ENCODE results near the gene DMD.

DMD gene

GRCh38 chrX:31704938-31705337 is 1506.4 kb downstream of the DMD start:
- DNase-seq, result no peak
- TF ChIP-seq CTCF (IDR thresholded peaks at IDR 0.05; ENCODE audit: low read length) (no peak), EZH2phosphoT487 (IDR thresholded peaks at IDR 0.05; ENCODE audit: low read length) (no peak), EZH2 (optimal IDR thresholded peaks at IDR 0.05; ENCODE audit: low read depth, low read length) (no peak)

GRCh38 chrX:31702222-31702621 is 1509.1 kb downstream of the DMD start:
- Histone ChIP-seq H4K20me1 (ENCODE audit: insufficient read depth, low read length) (no peaks in the 10 kb centered on the region), H3K36me3 (replicated peaks; ENCODE audit: insufficient read depth, low read length) (no peaks in the 10 kb centered on the region), H3K4me3 (ENCODE audit: low read length) (no peak overlapping the region), H3K9me3 (replicated peaks; ENCODE audit: insufficient read depth, low read length) (no peaks in the 10 kb centered on the region), H3F3A (ENCODE audit: insufficient read depth, low read length) (no peaks in the 10 kb centered on the region), H2AFZ (ENCODE audit: low read length) (no peak overlapping the region), H3K9me2 (replicated peaks; ENCODE audit: insufficient read depth, low read length) (no peaks in the 10 kb centered on the region), H3K79me2 (ENCODE audit: low read length) (no peaks in the 10 kb centered on the region), H3K27ac (ENCODE audit: low read length) (no peak overlapping the region), H3K4me1 (ENCODE audit: low read length) (no peaks in the 10 kb centered on the region), H3K4me2 (ENCODE audit: low read depth, low read length) (no peak overlapping the region), H3K27me3 (replicated peaks; ENCODE audit: insufficient read depth, low read length) (no peaks in the 10 kb centered on the region), H3K9ac (ENCODE audit: low read length) (no peak overlapping the region)
- DNase-seq, result no peak
- TF ChIP-seq EZH2 (optimal IDR thresholded peaks at IDR 0.05; ENCODE audit: low read depth, low read length) (no peak), EZH2phosphoT487 (IDR thresholded peaks at IDR 0.05; ENCODE audit: low read length) (no peak), CTCF (IDR thresholded peaks at IDR 0.05; ENCODE audit: low read length) (no peak)

More at GRCh38 chrX:31704938-31705337, 1506.4 kb downstream of the DMD start:
- no peaks in the 10 kb centered on the region for H3K9me2 ChIP-seq (replicated peaks; ENCODE audit: insufficient read depth, low read length)
- H3K27ac ChIP-seq (ENCODE audit: low read length), result no peak overlapping the region
- H3K4me1 ChIP-seq (ENCODE audit: low read length), result no peaks in the 10 kb centered on the region
- no peaks in the 10 kb centered on the region for H3K27me3 ChIP-seq (replicated peaks; ENCODE audit: insufficient read depth, low read length)
- H3K9ac ChIP-seq (ENCODE audit: low read length), result no peak overlapping the region
- no peaks in the 10 kb centered on the region for H3K9me3 ChIP-seq (replicated peaks; ENCODE audit: insufficient read depth, low read length)
- H4K20me1 ChIP-seq (ENCODE audit: insufficient read depth, low read length), result no peaks in the 10 kb centered on the region
- H3F3A ChIP-seq (ENCODE audit: insufficient read depth, low read length), result no peaks in the 10 kb centered on the region
- H3K4me3 ChIP-seq (ENCODE audit: low read length), result no peak overlapping the region
- H3K4me2 ChIP-seq (ENCODE audit: low read depth, low read length), result no peak overlapping the region
- no peaks in the 10 kb centered on the region for H3K79me2 ChIP-seq (ENCODE audit: low read length)
- H3K36me3 ChIP-seq (replicated peaks; ENCODE audit: insufficient read depth, low read length), result no peaks in the 10 kb centered on the region
- no peak overlapping the region for H2AFZ ChIP-seq (ENCODE audit: low read length)

GRCh38 chrX:31697294-31697916 is 1513.9 kb downstream of the DMD start:
- TF ChIP-seq EZH2 (optimal IDR thresholded peaks at IDR 0.05; ENCODE audit: low read depth, low read length), result no peak
- TF ChIP-seq EZH2phosphoT487 (IDR thresholded peaks at IDR 0.05; ENCODE audit: low read length), result no peak
- no peak for TF ChIP-seq CTCF (IDR thresholded peaks at IDR 0.05; ENCODE audit: low read length)
- no peaks in the 10 kb centered on the region for H3K27me3 ChIP-seq (replicated peaks; ENCODE audit: insufficient read depth, low read length)

More at GRCh38 chrX:31697294-31697916, 1513.9 kb downstream of the DMD start:
- no peaks in the 10 kb centered on the region for H4K20me1 ChIP-seq (ENCODE audit: insufficient read depth, low read length)
- H3K4me3 ChIP-seq (ENCODE audit: low read length), result no peak overlapping the region
- no peak overlapping the region for H2AFZ ChIP-seq (ENCODE audit: low read length)
- DNase-seq, result no peak
- H3K9me2 ChIP-seq (replicated peaks; ENCODE audit: insufficient read depth, low read length), result no peaks in the 10 kb centered on the region
- H3K9ac ChIP-seq (ENCODE audit: low read length), result no peak overlapping the region
- H3K79me2 ChIP-seq (ENCODE audit: low read length), result no peaks in the 10 kb centered on the region
- no peaks in the 10 kb centered on the region for H3F3A ChIP-seq (ENCODE audit: insufficient read depth, low read length)
- H3K27ac ChIP-seq (ENCODE audit: low read length), result no peak overlapping the region
- no peaks in the 10 kb centered on the region for H3K36me3 ChIP-seq (replicated peaks; ENCODE audit: insufficient read depth, low read length)
- no peaks in the 10 kb centered on the region for H3K4me1 ChIP-seq (ENCODE audit: low read length)
- H3K4me2 ChIP-seq (ENCODE audit: low read depth, low read length), result no peak overlapping the region
- no peaks in the 10 kb centered on the region for H3K9me3 ChIP-seq (replicated peaks; ENCODE audit: insufficient read depth, low read length)

All from MM.1S (cell line).